Renal pelvis (tissue), 1 donor: ENCODE results near the gene SMIM45.

Experiments
- DNase-seq: peaks from one replicate; pipeline ENCODE4 v3.0.0-alpha.2; 2013

The SMIM45 gene

GRCh38 chr22:41951898-41952474 lies at the start of gene SMIM45:
Gene SMIM45, plus strand, starts transcription at chr22:41952150.
- DNase-seq, result no peak

- no peak for DNase-seq
These were observed 49.0 kb upstream of the SMIM45 start for GRCh38 chr22:41902932-41903421.

- no peak for DNase-seq
These were observed 47.2 kb upstream of the SMIM45 start for GRCh38 chr22:41904450-41905410.

GRCh38 chr22:41905411-41906202 lies 46.3 kb upstream of the SMIM45 start:
- no peak for DNase-seq

DNA sequence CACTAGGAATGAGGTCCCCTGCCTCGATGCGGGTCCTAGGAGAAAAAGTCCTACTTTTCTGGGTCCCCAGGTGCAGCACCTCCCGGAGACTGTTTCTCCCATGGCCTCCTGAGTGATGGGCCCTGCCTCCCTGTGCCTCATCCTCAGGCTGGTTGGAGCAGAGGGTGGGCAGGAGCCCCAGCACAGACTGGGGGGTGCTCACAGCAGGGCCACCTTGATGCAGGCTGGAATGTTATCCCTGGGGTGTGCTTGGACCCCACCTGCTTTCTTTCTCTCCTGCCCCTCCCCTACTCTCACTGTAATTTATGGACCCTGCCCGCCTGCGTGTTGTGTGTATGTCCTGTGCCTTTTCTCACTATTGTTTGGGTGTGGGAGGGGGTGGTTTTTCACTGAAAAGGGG lies 45.1 kb upstream of the SMIM45 start:
- no peak for DNase-seq

GRCh38 chr22:41907436-41908401 lies 44.2 kb upstream of the SMIM45 start:
- no peak for DNase-seq

- no peak for DNase-seq
These were observed 43.3 kb upstream of the SMIM45 start for GRCh38 chr22:41908411-41909309.

DNA sequence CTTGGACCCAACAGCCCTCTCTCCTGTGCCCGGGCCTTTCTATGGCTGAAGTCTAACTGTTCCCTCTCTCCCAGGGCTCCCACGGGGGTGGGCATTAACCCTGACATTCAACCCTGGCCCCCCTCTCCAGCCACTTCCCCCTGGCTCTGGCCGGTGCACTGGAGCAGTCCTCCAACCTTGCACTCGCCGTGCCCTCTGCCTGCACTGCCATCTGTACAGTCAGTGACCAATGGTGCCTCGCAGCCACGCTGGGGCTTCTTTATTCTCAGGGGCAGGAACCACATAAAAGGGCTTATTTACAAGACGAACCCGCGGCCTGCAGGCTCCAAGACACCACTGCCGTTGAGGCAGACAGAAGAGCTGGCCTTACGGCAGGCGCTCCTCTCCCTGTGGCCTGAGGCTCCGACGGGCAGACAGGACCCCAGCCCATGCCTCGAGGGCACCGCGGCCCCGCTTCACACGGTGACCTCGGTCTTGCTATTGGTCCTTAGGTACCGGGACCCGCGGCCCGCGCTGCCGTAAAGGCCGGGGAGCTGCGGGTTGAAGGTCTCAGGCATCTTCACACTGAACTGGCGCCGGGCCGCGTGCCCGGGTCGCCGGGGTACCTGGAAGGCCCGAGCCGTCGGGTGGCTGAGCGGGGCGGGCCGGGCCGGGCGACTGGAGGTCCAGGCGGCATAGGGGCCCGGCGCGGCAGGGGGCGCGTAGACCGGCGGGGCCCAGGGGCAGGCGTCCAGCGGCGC lies 42.5 kb upstream of the SMIM45 start:
- no peak for DNase-seq

GRCh38 chr22:41910050-41911000 lies 41.6 kb upstream of the SMIM45 start:
- no peak for DNase-seq

- DNase-seq, result no peak
These were observed 40.8 kb upstream of the SMIM45 start for GRCh38 chr22:41911001-41911611.

- no peak for DNase-seq
These were observed 39.5 kb upstream of the SMIM45 start for GRCh38 chr22:41912338-41913039.

DNA sequence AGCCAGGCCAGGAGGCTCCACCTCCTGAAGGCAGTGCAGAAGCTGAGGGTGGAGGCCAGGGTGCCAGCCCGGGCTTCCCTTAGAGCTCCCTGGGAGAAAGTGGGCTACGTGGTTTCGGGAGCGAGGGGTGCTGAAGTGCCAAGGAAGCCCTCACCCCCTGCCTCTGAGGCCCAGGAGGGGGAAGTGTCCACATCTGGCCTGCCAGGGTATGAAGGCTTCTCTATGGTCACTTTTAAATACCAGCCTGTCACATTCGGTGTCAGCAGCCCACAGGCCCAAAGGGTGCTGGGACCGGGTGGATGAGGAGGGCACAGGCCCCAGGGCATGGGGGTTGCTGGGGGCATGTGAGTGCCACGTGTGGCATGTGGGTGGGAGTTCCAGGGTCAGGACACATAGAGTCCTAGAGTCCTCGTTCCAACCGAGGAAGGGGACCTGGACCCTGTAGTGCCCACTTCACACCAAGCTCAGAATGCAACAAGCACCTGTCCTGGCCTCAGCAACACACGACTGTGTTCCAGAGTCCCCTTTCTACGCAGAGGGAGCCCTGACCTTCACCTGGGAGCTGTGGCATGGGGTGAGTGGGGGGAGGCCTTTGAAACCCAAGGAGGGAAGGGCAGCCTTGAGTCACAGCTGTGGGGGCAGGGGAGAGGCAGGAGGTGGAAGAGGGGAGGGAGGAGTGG lies 38.8 kb upstream of the SMIM45 start:
- DNase-seq, result no peak

DNA sequence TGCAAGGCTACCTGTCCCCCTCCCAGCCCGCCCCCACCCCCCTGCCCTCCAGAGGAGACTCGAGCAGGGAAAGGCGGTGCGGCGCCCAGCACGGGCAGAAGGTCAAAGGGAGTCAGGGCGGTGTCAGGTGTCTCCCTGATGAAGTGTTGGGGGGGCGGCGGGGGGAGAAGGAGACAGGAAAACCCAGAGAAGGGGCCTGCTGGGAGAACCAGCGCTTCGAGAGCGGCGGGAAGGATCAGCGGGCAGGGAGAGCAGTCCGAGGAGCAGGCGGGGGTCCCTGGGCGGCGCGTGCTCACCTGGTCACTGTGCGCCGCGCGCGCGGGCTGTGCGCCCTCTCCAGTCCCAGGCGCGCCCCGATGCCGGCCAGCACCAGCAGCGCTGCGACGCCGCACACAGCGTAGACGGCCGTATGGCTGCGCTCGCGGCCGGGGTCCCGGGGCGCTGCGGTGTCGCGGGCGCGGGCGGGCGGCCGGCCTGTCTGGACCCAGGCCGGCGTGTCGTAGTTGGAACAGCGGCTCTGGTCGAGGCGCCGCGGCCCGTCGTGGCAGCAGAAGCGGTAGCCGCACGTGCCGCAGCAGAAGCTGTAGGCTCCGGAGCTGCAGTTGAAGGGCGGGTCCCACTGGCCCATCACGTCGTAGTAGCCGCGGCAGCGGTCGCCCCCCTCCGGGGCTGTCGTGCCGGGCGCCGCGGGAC lies 38.0 kb upstream of the SMIM45 start:
- peak; percentile 50 for DNase-seq

DNA sequence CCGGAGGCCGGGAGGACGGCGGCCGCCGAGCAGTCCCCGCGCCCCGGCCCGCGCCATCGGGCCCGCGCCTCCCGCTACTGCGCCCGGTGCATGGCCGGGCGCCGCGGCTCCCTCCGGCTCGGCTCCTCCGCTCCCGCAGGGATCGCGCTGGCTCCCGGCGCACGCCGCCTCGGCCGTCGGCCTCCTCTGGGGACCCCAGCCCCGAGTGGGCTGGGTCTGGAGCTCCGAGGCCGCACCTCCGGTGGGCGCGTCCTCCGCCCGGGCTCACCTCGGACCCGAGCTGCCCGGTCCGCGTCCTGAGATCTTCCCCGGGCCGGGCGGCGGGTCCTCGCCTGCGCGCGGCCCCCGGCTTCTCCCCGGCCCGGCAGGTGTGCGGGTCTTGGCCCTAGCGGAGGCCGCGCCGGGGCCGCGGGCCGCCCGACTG lies 37.3 kb upstream of the SMIM45 start:
- DNase-seq, result no peak

DNA sequence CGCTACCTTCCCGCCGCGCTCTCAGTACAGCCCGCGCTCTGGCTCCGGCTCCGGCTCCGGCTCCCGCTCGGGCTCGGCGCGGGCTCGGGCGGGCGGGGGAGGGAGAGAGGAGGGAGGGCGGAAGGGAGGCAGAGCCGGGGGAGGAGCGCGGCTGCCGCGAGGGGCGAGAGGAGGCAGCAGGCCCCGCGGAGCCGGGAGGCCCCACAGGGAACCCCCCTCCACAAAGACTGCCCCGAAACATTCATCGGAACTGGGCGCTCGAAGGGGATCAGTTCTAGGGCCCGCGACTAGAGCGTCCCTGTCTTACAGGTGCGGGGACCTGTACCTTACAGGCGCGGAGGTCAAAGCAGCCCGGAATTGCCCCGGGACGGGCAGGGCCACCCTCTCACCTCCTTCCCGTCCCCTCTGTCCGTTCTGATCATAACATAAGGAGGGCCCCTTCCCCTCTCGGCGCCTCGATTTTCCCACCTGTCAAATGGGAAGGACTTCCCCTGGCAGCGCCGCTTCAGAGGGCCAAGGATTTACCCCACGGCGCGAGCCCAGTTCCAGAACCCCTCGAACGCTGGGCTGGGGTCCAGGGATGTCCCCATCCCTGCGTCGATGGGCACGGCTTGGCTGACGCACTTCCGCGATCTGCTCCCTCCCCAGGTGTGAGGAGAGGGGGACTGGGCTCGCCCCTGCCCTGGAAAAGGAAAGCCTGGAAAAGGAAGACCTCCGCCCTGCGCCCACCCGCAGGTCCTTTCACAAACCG lies 36.7 kb upstream of the SMIM45 start, which contains the start of gene SHISA8:
SHISA8 (minus strand) TSS at position 40 of the 751 bp plus-strand sequence. CDS start 407 bp downstream, outside the sequence.
- DNase-seq, result peak; percentile 73
